Mucosa of descending colon (tissue), 3 donors: ENCODE results near the gene DYNLRB1. TPM values are rescaled to one million over a fixed set of nuclear protein-coding genes. Genes with fewer than 3 reads are reported as not detected.

ENCODE experiments used
- ATAC-seq: fragments of 200-7000 bp; cut with Tn5 transposase; one replicate; pipeline ENCODE4 v1.9.1; 2020; ENCODE audit warnings: mild to moderate bottlenecking, moderate library complexity
- DNase-seq, 3 donors: peaks; one replicate each; pipeline ENCODE4 v3.0.0-alpha.2; 2020
- H3K36me3 ChIP-seq: fragments of 200-600 bp; one replicate; pipeline ENCODE4 v1.8.0; 2021; ENCODE audit warnings: low read depth, mild to moderate bottlenecking
- H3K4me1 ChIP-seq: fragments of 200-600 bp; one replicate; pipeline ENCODE4 v1.8.0; 2021; ENCODE audit warnings: low read depth, mild to moderate bottlenecking
- H3K4me3 ChIP-seq: fragments of 200-600 bp; one replicate; pipeline ENCODE4 v1.8.0; 2021; ENCODE audit warnings: mild to moderate bottlenecking
- H3K9me3 ChIP-seq: fragments of 200-600 bp; one replicate; pipeline ENCODE4 v1.8.0; 2021; ENCODE audit warnings: mild to moderate bottlenecking
- CTCF ChIP-seq: fragments of 200-600 bp; IDR thresholded peaks from one replicate; pipeline ENCODE4 v1.8.0; 2022; ENCODE audit warnings: antibody characterized with exemption, mild to moderate bottlenecking
- intact Hi-C, 2 donors: fragments of 100-400 bp; cut with DNase I in 1 of 2; cut with micrococcal nuclease in 1 of 2; formaldehyde crosslinking; loops; one replicate each; pipeline versions ENCODE4 v1.11.0 to v1.11.1; 2022; cut with DNase I, micrococcal nuclease
- total RNA-seq, 3 donors: library from RNA; stranded (reverse); fragmentation: NEBNext Ultra II Directional in 2 of 3; extraction: Animal tissue kit (Norgen Biotek cat#: 25700) in 2 of 3; gene quantifications; one replicate each; pipeline versions ENCODE4 v1.2.1 to v1.2.4, GENCODE V29; 2021 to 2023
- donor health status: DM: no; HTN: no; CAD: no; lungs with moderate emphysema.
- donor health status: DM: no; HTN: no; CAD: no.
- donor health status: DM: no; HTN: yes; CAD: no.

The DYNLRB1 gene
- total RNA-seq, 3 donors from 2014 or later, result 110 to 137 (median 119) TPM

- no peak for TF ChIP-seq CTCF
- no peaks in the 10 kb centered on the region for H3K9me3 ChIP-seq
- no peak for DNase-seq
- H3K4me3 ChIP-seq, result no peak overlapping the region
- intact Hi-C loops, result no loop called here
- H3K36me3 ChIP-seq, result no peaks in the 10 kb centered on the region
- H3K4me1 ChIP-seq, result no peaks in the 10 kb centered on the region
- no peak for ATAC-seq
Measured at GRCh38 chr20:34567892-34568865, 52.0 kb downstream of the DYNLRB1 start.

GRCh38 chr20:34569598-34569997 lies 53.4 kb downstream of the DYNLRB1 start:
- intact Hi-C loops, result no loop called here
- Histone ChIP-seq H3K36me3 (no peaks in the 10 kb centered on the region), H3K4me1 (no peaks in the 10 kb centered on the region), H3K4me3 (no peak overlapping the region), H3K9me3 (no peaks in the 10 kb centered on the region)
- DNase-seq (no peak), ATAC-seq (no peak)
- no peak for TF ChIP-seq CTCF

- H3K4me1 ChIP-seq, result no peaks in the 10 kb centered on the region
- TF ChIP-seq CTCF, result no peak
- no peaks in the 10 kb centered on the region for H3K9me3 ChIP-seq
- H3K36me3 ChIP-seq, result no peaks in the 10 kb centered on the region
- ATAC-seq (no peak), DNase-seq (no peak)
- no peak overlapping the region for H3K4me3 ChIP-seq
- intact Hi-C loops, result no loop called here
Measured at GRCh38 chr20:34570859-34571306, 54.7 kb downstream of the DYNLRB1 start.

- H3K36me3 ChIP-seq, result no peaks in the 10 kb centered on the region
- no peak for ATAC-seq
- DNase-seq, result no peak
Measured at GRCh38 chr20:34571753-34572152, 55.5 kb downstream of the DYNLRB1 start.

GRCh38 chr20:34573541-34574300 lies 57.5 kb downstream of the DYNLRB1 start:
- TF ChIP-seq CTCF, result no peak
- Histone ChIP-seq H3K36me3 (no peaks in the 10 kb centered on the region), H3K4me1 (peaks cover 2% of the 10 kb centered on the region), H3K4me3 (no peak overlapping the region), H3K9me3 (no peaks in the 10 kb centered on the region)
- intact Hi-C loops, result no loop called here
- no peak for DNase-seq
- no peak for ATAC-seq

More at GRCh38 chr20:34571753-34572152, 55.5 kb downstream of the DYNLRB1 start:
- Histone ChIP-seq H3K9me3 (no peaks in the 10 kb centered on the region), H3K4me1 (no peaks in the 10 kb centered on the region), H3K4me3 (no peak overlapping the region)
- no peak for TF ChIP-seq CTCF
- intact Hi-C loops, result no loop called here
